Right atrium auricular region (tissue), 2 donors: ENCODE data around the gene ACOT8. TPM values are rescaled to one million over a fixed set of nuclear protein-coding genes. Genes with fewer than 3 reads are reported as not detected.

Experiments
- DNase-seq: peaks from one replicate; pipeline ENCODE4 v3.0.0-alpha.2; 2019; ENCODE audit warnings: low spot score
- H3K27ac ChIP-seq, 2 donors: fragments of 200-600 bp; sonication (generic); 1 replicate in 1 of 2; 2 replicates in 1 of 2; pipeline ENCODE4 v1.5.1; 2016 to 2019
- H3K27me3 ChIP-seq, 2 donors: fragments of 200-600 bp; sonication (generic); one replicate each; pipeline versions ENCODE4 v1.5.1 to v1.6.0; 2017 to 2019
- H3K36me3 ChIP-seq: fragments of 200-600 bp; sonication (generic); one replicate; pipeline ENCODE4 v1.5.1; 2016
- H3K4me1 ChIP-seq, 2 donors: fragments of 200-600 bp; sonication (generic); one replicate each; pipeline versions ENCODE4 v1.5.1 to v1.6.0; 2017 to 2019
- H3K4me3 ChIP-seq, 2 donors: fragments of 200-600 bp; sonication (generic); 1 replicate in 1 of 2; 2 replicates in 1 of 2; pipeline ENCODE4 v1.5.1; 2017 to 2019; ENCODE audit warnings: mild to moderate bottlenecking in 1 of 2, moderate library complexity in 1 of 2
- H3K9me3 ChIP-seq, 2 donors: fragments of 200-600 bp; sonication (generic); one replicate each; pipeline ENCODE4 v1.5.1; 2019
- CTCF ChIP-seq, 2 donors: fragments of 200-600 bp; sonication (generic); IDR thresholded peaks; one replicate each; pipeline ENCODE4 v1.5.1; 2019; ENCODE audit warnings: antibody characterized with exemption in 2 of 2
- total RNA-seq, 2 donors: library from RNA; depleted of rRNA; stranded (reverse); fragments of >200 nt; gene quantifications; one replicate each; pipeline ENCODE4 v1.1.0, GENCODE V29; 2016

The ACOT8 gene
- total RNA-seq, 2 donors from 2014 or later = 39.9 to 40.9 TPM

- Histone ChIP-seq H3K27me3 (no peaks in the 10 kb centered on the region), H3K27ac (no peak overlapping the region), H3K36me3 (no peaks in the 10 kb centered on the region), H3K4me1 (peaks cover 0 to 42% of the 10 kb centered on the region in 2 donors), H3K9me3 (no peaks in the 10 kb centered on the region), H3K4me3 (no peak overlapping the region)
- TF ChIP-seq CTCF (IDR thresholded peaks at IDR 0.05) = no peak
- no peak for DNase-seq
Measured at GRCh38 chr20:45821947-45822346, 35.2 kb downstream of the ACOT8 start.

- Histone ChIP-seq H3K36me3 (no peaks in the 10 kb centered on the region), H3K27me3 (no peaks in the 10 kb centered on the region), H3K4me1 (peaks cover 0 to 27% of the 10 kb centered on the region in 2 donors), H3K27ac (no peak overlapping the region), H3K9me3 (no peaks in the 10 kb centered on the region), H3K4me3 (no peak overlapping the region)
- no peak for DNase-seq
- TF ChIP-seq CTCF (IDR thresholded peaks at IDR 0.05) = no peak
Measured at GRCh38 chr20:45819466-45819865, 37.7 kb downstream of the ACOT8 start.

- H3K27me3 ChIP-seq = no peaks in the 10 kb centered on the region
- no peak overlapping the region for H3K4me3 ChIP-seq
- H3K9me3 ChIP-seq = no peaks in the 10 kb centered on the region
- peak overlapping the region in 1 of 2 donors; percentile 23 for H3K27ac ChIP-seq
- H3K36me3 ChIP-seq = no peaks in the 10 kb centered on the region
- DNase-seq = no peak
- peaks cover 0 to 15% of the 10 kb centered on the region in 2 donors for H3K4me1 ChIP-seq
- TF ChIP-seq CTCF (IDR thresholded peaks at IDR 0.05) = no peak
Measured at GRCh38 chr20:45818239-45818638, 39.0 kb downstream of the ACOT8 start.

- Histone ChIP-seq H3K9me3 (no peaks in the 10 kb centered on the region), H3K27ac (peak overlapping the region in 1 of 2 donors; percentile 23), H3K27me3 (no peaks in the 10 kb centered on the region), H3K36me3 (no peaks in the 10 kb centered on the region), H3K4me3 (no peak overlapping the region), H3K4me1 (peaks cover 0 to 15% of the 10 kb centered on the region in 2 donors)
- no peak for DNase-seq
- TF ChIP-seq CTCF (IDR thresholded peaks at IDR 0.05) = no peak
Measured at GRCh38 chr20:45817376-45818194, 39.6 kb downstream of the ACOT8 start.

GRCh38 chr20:45816951-45817350 lies 40.2 kb downstream of the ACOT8 start:
- no peaks in the 10 kb centered on the region for H3K36me3 ChIP-seq
- no peaks in the 10 kb centered on the region for H3K27me3 ChIP-seq
- no peak for DNase-seq
- no peak overlapping the region for H3K4me3 ChIP-seq
- no peak for TF ChIP-seq CTCF (IDR thresholded peaks at IDR 0.05)
- no peak overlapping the region for H3K27ac ChIP-seq
- peaks cover 0 to 16% of the 10 kb centered on the region in 2 donors for H3K4me1 ChIP-seq
- no peaks in the 10 kb centered on the region for H3K9me3 ChIP-seq
